IPS-NIHi7 (cell line): ENCODE results near the gene NCCRP1.

Source experiments
- DNase-seq: peaks from one replicate; pipeline ENCODE4 v3.0.0; 2012; ENCODE audit warnings: mixed read lengths; ENCODE audit errors: extremely low spot score

NCCRP1 gene

DNA sequence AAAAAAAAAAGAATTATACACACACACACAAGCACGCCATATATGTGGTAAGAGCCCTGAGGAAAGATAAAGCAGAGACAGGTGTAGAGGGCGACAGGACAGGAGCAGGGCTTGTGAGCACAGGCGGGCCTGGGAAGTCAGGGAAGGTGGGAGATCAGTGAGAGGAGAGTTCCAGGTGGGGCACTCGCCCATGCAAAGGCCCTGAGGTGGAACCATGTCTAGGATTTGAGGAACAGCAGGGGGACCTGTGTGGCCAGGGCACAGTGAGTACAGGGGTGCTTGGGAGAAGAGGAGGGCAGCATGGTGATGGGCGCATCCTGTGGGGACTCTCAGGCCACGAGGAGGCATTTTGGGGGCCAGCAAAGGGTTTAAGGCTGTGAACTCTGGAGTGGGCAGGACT is 32.5 kb upstream of the NCCRP1 start:
- DNase-seq, result no peak

DNA sequence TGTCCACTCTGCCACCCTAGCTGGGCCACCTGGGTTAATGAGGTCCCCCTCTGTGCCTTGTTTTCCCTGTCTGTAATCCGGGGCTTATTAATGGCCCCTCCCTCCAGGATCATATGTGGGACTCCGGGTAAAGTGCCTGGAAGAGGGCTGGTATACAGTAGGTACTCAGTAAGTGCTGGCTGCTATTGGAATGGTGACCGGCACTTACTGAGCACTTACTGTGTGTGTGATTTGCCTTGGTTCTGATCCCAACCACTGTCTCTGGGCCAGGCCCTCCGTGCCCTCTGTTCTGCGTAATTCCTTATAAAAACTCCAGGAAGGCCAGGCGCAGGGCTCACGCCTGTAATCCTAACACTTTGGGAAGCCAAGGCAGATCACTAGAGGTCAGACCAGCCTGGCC is 30.9 kb upstream of the NCCRP1 start:
- DNase-seq, result no peak

DNA sequence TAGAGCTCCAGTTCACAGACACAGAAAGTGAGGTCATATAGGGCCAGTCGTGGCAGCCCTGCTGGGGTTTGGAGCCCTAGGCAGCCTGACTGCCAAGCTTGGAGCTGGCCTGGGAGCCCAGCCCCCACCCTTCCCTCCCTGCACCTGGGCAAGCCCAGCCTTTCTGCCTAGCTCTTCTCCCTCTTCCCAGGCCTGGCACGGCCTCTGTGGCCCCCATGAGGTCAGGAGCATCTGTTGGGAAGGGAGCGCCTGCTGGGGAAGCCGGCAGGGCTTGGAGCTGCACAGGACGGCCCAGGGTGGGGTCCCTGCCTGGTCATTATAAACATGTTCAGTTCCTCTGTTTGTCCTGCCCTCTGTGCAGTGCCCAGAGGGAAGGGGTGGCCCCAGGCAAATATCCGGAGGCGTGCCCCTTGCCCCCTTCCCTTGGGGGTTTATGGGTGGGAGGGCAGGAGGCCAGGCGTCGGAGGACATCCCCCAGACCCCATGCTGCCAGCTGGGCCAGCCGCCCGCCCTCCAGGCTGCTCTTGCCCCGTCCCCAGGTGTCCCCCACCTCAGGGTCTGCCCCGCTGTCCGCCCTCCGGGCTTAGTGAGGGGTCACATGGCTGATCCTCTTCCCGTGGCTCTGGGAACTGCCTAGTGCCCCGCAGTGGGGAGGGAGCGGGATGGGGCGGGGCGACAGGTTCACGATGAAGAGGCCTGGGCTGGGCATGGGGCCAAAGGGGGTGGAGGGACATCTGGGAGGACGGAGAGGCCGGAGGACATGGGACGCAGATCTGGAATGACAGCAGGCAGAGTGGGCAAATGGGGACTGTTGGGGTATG is 30.0 kb upstream of the NCCRP1 start:
- no peak for DNase-seq

DNA sequence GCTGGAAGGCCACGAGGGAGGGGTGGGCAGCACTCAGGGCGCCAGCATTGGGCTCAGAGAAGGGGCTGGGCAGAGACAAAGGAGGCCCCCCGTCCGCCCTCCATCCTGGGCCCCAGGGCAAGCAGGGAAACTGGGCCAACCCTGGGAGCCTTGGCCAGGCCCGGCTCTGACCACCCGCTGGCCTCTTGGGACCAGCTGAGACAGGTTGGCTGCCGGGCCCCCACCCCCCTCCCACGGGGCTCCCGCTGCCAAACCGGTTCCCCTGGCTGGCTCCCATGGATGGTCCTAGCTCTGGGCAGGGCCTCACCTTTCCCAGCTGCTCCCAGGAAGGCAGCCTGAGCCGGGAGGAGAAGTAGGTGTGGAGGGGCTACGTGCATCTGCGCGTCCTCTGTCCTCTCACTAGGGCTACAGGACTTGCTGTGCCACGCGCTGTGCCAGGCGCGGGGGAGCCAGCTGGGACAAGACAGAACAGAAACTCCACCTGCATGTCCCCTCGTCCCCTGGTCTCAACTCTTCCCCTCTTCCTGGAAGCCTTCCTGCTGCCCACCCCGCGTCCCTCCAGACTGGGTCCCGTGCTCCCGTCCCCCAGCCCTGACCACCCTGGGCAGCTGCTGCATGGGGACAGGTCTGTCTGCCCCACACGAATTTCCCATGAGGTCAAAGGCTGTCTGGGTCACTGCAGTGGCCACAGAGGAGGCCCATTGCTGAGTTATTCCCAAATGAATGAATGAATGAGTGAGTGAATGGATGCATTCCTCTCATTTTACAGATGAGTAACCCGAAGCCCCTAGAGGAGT is 29.1 kb upstream of the NCCRP1 start:
- DNase-seq, result peak; percentile 66

DNA sequence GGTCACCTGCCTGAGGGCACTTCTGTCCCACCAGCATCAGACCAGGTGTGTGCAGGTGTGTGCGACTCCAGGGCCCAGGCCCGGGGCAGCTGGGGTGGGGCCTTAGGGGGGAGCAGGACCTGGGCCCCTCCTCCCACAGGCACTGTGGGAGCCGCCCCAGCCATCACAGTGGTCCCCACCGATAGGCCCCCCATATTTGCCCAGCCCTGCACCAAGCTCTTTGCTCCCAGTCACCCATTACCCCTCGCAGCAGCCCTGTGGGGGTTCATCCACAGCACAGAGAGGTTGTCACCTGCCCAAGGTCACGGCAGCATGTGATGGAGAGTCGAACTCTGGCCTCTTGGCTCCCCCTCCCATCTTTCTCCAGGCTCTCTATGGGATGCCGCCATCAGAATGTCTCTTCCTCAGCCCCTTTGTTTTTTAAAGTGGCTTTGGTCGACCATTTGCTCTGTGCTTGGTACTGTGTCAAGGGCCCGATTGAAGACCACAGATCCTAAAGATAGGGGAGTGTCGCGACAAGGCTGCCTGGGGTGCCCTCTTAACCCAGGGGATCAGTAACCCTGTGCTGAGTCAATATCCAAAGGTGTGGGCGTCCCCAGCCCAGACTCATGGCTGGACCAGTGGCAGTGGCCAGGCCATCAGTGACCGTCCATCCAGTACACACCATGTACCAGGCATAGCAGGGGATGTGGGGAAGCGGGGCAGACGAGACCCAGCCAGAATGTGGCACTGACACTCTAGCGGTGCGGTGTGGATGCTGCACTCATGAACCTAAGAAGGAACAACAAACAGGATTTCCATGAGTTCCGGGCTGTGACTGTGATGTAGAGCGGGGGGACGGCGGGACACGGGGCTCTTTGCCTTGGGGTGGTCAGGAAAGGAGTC is 28.3 kb upstream of the NCCRP1 start:
- DNase-seq, result no peak

DNA sequence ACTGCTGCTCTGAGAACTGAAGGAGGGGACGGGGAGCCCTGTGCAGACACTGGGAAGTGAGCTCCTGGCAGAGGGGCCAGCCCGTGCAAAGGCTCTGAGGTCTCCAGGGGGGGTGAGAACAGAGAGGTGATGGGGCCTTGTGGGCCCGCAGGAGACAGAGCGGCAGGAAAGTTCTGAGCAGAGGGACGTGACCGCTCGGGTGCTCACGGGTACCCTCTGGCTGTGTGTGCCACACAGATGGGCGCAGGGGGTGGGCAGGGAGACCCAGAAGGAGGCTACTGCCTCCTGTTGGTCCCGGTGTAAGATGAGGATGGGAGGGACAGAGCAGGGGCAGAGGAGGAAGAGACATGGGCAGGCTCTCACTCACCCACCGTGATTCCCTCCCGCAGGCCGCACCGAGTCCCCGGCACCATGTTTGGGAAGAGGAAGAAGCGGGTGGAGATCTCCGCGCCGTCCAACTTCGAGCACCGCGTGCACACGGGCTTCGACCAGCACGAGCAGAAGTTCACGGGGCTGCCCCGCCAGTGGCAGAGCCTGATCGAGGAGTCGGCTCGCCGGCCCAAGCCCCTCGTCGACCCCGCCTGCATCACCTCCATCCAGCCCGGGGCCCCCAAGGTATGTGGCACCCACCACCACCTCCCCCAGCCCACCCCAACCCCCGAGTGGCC is 27.5 kb upstream of the NCCRP1 start:
- DNase-seq, result no peak

DNA sequence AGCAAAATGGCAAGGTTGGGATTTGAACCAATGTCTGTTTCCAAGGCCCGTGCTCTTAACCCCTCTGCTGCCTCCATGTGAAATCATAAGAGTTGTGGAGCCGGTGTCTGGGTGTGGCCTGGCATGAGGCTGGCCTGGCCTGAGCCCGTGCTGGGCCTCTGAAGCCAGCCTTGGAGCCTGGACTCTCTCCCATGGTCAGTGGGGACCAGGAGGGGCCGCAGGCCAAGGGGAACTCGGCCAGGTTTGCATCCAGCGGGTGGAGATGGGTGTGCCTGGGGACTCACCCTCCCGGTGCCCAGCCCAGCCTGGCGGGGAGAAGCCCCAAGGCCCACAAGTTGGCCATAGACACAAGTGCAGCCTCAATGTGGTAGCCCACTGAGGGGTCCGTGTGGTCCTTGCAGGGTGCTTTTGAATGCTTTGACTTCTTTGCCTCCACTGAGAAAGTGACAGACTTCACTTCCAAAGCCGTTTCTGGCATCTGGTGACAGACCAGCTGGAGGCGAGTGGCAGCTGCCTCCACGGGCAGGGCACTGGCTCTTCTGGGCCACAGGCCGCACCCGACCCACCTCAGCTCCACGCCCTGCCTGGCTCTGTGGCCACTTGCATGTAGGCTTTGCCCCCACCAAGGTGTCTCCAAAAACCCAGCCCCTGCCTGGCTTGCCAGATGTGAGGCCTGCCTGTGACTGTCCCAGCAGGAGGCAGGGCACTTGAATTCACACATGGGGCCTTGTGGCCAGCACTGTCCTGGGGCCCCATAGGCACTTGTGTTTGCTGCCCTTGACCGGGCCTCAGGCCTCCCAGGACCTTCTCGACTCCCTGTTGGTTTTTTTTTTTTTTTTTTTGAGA is 26.2 kb upstream of the NCCRP1 start:
- DNase-seq, result no peak

DNA sequence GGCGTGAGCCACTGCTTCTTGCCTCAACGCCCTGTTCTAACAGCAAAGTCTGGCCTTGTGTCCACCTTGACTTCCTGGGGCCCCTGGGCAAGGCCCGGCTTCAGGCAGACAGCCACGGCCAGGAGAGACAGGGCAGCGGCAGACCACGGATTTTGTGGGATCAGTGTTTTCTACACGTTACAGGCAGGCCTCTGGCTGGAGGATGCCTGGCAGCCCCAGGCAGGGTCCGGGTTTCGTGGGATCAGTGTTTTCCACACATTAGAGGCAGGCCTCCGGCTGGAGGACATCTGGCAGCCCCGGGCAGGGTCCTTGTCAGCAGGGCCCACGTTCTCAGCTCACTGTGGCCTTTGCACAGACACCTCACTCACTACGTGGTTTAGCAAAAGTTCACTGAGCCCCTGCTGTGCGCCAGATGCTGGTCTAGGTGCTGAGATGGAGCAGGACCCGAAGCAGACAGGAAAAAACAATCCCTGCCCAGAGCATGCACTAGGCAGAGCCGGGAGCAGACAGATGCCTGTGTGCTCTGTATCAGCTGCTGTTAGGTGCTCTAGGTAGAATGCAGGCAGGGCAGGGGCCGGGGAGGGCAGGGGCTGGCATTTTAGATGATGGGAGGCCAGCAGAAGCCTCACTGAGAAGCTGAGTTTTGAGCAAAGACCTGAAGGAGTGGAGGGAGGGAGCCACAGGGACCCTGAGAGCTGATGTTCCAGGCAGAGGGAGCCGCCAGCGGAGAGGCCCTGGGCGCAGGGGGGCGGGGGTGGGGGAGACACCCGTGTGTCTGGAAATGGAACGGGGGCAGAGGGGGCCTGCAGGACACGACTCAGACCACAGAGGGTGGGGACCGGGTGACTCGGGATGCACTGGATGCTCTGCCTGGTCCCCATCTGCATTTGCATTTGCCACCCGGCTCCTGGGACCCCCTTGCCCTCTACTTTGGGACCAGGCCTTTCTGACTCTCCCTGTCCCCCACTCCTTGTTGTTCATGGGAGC is 25.0 kb upstream of the NCCRP1 start:
- no peak for DNase-seq

DNA sequence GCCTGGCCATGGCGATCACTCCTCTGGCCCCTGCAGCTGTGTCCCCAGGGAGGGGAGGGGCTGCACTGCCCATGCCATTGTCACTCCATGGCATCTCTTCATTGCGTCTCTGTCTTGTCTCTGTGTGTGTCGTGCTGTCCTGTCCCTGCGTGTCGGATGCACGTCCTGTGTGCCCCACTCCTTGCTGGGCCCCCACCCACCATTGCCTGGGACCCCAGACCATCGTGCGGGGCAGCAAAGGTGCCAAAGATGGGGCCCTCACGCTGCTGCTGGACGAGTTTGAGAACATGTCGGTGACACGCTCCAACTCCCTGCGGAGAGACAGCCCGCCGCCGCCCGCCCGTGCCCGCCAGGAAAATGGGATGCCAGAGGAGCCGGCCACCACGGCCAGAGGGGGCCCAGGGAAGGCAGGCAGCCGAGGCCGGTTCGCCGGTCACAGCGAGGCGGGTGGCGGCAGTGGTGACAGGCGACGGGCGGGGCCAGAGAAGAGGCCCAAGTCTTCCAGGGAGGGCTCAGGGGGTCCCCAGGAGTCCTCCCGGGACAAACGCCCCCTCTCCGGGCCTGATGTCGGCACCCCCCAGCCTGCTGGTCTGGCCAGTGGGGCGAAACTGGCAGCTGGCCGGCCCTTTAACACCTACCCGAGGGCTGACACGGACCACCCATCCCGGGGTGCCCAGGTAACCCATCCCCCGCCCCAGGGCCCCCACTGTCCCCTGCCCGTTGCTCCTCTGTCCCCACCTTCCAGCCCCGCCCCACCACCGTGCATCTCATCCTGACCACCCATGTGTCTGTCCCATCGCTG is 23.9 kb upstream of the NCCRP1 start:
- DNase-seq, result no peak

DNA sequence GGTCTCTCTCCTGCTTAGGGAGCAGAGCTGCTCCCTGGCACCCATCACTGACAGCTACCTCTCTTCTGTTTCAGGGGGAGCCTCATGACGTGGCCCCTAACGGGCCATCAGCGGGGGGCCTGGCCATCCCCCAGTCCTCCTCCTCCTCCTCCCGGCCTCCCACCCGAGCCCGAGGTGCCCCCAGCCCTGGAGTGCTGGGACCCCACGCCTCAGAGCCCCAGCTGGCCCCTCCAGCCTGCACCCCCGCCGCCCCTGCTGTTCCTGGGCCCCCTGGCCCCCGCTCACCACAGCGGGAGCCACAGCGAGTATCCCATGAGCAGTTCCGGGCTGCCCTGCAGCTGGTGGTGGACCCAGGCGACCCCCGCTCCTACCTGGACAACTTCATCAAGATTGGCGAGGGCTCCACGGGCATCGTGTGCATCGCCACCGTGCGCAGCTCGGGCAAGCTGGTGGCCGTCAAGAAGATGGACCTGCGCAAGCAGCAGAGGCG is 23.2 kb upstream of the NCCRP1 start:
- DNase-seq, result no peak

DNA sequence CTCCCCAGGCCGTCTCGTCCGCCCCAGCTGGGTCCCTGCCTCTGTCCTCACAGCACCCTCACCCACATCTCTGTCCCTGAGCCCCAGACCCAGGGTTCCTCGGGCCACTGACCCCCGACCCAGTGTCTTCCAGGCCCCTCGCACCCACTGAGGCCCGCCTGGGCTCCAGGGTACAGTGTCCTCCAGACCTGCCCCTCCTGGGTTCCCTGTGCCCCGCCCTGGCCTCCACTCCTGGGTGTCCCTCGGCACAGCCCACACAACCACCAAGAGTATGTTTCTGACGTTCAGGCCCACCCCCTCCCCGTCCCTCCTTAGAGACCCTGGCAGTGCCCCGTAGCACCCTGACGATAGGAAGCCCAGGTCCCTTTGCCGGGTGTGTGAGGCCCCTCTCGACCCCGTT is 22.6 kb upstream of the NCCRP1 start:
- no peak for DNase-seq

DNA sequence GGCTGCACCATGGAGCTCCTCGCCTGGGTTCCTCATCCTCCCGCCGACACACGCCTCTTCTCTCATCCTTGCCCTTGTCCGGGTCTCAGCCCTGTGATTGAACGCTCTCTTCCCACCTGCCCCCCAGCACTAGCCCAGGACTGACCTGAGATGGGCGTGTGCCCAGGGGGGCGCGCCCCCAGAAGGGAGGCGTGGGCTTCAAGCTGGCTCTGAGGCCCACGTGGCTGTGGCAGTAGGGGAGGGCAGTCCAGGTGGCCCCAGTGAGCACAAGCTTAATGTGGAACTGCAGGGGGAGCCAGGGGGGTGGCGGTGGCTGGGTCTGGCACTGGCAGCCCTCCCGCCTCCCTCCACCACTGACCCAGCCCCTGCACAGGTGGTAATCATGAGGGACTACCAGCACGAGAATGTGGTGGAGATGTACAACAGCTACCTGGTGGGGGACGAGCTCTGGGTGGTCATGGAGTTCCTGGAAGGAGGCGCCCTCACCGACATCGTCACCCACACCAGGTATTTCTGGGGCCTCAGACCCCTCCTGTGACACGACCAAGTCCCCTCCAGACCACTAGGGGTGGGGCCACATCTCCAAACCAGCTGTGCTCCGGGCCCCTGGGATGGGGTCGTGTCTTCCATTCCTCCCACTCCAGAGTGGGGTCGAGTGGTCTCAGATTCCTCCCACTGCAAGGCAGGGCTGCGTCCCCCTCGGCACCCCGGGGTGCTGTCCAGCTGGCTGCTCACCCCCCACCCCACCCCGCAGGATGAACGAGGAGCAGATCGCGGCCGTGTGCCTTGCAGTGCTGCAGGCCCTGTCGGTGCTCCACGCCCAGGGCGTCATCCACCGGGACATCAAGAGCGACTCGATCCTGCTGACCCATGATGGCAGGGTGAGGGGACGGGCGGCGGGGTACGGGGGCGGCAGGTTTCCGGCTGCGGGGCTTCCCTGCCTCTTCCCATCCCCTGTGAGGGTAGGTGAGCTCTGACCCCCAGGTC is 21.9 kb upstream of the NCCRP1 start:
- no peak for DNase-seq

DNA sequence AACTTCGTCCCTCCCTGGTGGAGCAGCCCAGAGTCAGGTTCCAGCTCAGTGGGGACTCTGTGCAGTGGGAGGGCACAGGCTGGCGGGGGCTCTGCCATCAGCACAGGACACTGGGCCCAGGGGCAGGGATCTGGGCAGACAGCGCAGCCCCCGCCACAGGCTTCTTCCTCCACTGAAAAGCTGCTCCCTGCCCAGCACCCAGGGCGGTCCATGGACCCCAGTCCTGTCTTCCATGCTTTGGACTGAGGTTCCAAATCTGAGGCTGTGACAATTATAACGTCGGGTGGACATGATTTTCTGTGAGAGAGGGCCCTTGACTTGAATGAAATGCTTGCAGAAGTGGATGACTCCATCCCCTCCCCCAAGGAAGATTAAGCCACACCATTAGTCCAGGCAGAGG is 21.2 kb upstream of the NCCRP1 start:
- no peak for DNase-seq

DNA sequence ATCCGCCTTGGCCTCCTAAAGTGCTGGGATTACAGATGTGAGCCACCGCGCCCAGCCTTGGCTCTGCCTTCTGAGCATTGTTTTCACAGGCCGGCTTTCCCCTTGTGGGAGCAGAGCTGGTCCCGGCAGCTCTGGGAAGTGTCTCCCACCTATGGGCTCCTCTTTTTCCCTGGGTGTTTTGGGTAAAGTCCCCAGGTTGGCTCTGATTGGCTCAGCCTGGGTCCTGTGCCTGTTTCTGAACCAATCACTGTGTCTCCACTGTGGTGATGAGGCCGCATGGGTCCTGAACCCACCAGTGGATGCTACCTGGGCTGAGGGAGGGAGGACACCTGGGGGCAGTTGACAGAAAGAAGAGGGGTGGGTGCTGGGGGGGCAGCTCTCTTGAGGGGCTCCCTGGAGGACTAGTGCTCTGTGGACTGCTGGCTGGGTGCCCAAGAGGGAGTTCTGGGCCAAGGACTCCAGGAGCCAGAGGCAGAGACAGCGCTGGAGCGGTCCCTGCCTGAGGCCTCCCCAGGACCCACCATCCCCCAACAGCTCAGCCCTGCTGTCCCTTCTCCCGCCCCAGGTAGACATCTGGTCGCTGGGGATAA is 19.6 kb upstream of the NCCRP1 start:
- DNase-seq, result no peak

DNA sequence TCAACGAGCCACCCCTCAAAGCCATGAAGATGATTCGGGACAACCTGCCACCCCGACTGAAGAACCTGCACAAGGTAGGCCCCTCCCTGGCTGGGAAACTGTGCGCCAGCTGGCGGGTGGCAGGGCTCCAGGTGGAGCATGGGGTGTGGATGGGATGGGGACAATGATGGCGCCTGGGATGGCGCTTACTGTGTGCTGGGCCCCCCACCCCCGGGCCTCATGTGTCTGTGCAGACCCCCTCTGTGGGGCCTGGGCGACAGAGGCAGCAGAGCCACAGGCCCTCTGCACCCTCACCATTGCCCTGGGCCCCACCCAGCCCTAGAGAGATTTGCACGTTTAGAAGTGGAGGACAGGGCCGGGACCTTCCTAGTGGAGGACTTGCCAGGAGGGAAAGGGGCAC is 19.0 kb upstream of the NCCRP1 start:
- no peak for DNase-seq

DNA sequence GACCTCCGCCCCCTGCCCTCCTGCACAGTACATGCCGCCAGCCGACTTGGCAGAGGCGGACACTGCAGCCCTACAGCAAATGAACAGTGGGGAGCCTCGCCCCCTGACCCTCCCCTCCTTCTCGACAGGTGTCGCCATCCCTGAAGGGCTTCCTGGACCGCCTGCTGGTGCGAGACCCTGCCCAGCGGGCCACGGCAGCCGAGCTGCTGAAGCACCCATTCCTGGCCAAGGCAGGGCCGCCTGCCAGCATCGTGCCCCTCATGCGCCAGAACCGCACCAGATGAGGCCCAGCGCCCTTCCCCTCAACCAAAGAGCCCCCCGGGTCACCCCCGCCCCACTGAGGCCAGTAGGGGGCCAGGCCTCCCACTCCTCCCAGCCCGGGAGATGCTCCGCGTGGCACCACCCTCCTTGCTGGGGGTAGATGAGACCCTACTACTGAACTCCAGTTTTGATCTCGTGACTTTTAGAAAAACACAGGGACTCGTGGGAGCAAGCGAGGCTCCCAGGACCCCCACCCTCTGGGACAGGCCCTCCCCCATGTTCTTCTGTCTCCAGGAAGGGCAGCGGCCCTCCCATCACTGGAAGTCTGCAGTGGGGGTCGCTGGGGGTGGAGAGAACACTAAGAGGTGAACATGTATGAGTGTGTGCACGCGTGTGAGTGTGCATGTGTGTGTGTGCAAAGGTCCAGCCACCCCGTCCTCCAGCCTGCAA is 18.3 kb upstream of the NCCRP1 start:
- DNase-seq, result no peak
